NCI-H1436 treated with DMSO at 0.1 percent for 48 hours (cell line): ENCODE data around the gene DYRK1B.
"Not testable (repeated sequence)": the region's sequence is repeated elsewhere in the genome, so short reads cannot be mapped to it uniquely, and the experiment has no call there.

Experiments used
- DNase-seq: peaks from one replicate; lab custom pipeline; 2025; lab: John Stamatoyannopoulos, UW

The DYRK1B gene

DNA sequence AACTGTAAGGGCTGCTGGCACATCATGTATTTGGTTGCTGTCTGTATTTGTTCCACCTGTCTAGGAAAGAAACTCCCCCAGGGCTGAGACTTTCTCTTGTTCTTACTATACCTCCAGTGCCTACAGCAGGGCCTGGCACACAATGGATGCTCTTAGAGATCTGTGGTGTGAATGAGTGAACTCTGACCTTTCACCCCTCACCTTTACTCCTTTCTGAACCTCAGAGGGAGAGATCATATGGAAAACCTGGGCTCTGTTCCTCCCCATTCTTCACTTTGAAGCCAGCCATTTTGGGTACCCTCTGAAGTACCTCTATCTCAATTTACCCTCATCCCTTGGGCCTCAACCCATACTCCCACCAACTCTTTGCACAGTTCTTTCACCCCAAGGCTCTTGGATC lies 3.1 kb downstream of the DYRK1B start:
- DNase-seq = no peak

DNA sequence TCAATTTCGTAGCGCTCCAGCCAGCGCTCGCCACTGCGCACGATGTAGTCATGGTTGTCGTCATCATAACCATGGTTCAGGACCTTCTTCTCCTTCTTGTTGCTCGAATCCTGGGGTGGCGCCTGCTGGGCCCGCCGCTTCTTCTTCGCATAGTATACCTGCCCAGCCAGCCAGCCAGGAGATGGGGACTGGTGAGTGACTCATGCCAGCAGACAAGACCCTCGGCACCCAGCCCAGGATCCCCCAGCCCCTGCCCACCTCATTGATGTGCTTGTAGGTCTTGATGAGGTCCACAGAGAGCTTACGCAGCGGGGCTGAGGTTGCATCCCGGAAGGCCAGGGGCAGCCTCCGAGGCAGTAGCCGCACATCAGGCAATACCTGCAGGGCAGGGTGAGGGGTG lies 3.6 kb downstream of the DYRK1B start:
- DNase-seq = no peak

DNA sequence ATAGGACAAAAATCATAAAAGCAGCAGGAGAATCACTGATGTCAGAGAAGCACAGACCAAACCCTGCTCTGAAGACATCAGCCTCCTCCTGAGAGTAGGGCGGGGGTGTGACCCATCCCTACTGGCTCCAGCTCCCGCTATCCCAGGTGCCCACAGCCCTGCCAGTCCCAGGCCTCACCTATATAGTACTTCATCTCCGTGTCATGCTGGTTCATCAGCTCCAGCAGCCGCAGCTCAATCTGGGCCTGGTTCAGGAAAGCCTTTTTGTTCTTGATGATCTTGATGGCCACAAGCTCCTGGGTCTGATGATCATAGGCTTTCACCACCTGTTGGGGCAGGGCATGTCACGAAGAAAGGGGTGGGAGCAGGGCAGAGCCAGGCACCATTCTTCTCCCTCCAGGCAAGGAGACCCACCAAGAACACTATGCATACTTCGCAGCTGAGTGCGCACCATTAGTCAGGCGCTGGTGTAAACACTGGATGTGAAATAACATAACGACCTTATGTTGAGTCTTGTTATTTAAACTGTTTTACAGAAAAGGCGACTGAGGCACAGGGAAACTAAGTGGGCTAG lies 4.2 kb downstream of the DYRK1B start:
- no peak for DNase-seq

GRCh38 chr19:39828654-39829032 lies 5.3 kb downstream of the DYRK1B start:
- no peak for DNase-seq

DNA sequence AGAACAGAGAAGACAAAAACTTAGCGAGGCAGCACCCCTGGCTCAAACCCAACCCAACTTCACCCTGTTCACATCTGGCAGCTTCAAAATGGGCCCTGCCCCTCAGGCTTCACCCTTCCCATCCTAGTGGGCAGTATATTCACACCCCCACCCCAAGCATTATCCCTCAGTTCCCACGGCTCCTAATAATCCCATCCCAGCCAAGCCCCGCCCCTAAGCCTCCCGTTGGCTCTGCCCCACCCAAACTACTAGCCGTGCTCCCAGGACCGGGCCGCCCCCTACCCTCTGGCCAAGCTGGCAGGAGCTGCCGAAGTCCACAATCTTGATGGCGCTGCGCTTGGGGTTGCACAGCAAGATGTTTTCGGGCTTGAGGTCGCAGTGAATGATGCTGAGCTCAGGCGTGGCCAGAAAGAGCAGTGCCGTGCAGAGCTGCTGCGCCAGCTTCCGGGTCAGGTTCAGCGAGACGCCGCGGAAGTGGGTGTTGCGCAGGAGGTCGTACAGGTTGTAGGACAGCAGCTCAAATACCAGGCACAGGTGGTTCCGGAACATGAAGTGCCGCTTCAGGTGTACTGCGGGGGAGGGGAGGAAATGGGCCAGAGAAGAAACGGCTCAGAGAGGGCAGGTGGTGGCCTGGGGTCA lies 5.8 kb downstream of the DYRK1B start:
- DNase-seq = no peak

DNA sequence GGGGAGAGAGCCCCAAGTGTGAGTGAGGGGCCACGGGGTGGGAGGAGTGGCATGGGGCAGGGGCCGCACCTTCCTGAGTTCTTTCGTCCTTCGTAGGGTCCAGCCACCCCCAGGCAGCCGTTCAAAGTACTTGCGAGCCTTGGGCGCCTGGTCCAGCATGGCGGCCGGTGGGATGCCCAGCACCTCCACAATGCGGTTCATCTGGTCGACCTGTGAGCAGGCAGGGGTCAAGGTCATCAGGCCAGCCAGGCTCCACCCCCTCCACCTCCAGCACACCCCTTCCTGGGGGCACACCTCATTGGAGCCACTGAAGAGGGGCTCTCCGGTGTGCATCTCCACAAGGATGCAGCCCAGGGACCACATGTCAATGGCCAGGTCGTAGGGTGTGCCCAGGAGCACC lies 6.7 kb downstream of the DYRK1B start:
- DNase-seq = no peak

DNA sequence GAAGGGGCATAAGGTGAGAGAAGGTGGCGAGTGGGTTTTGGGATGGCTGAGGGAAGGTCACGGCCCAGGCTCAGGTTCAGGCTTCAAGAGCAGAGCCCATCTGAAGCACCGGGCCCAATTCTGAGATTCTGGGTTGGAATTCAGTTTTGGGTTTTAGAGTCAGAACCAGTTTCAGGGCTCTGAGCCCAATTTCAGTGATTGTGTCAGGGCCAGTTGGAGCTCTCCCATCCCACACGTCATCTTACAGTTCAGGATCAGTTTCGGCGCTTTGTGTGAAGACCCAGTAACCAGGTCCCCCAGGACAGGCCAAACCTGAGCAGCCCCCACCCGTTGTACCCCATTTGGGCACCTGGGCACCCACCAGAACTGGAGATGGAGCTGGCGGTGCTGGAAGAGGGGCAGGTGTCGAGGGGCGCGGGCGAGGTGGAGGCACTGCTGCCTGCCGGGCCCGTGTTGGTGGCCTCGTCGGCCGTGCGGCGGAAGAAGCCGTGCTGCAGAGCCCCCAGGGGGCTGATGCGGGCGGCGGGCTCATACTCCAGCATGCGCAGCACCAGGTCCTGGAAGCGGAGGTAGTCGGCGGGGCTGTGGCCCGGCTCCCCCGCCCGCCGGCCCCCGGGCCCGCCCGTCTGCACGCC lies 7.5 kb downstream of the DYRK1B start:
- no peak for DNase-seq

GRCh38 chr19:39825531-39826076 lies 8.4 kb downstream of the DYRK1B start:
- DNase-seq = no peak

DNA sequence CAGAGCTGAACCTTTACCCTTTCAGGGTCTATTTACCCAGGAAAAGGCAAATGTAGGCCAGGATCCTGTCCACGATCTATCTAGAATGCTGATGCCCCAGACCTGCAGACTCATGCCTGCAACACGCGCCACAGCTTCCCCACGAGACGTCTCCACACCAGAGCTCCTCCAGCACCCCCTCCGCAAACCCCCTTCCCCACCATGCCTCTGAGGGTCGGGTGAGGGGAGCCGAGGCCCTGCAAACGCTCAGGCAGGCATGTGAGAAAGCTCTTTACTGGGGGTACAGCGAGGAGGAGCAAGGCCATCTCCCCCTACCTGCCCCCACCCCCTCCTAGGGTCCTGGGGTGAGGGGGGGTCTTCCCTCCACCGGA lies 8.9 kb downstream of the DYRK1B start:
- DNase-seq = no peak

GRCh38 chr19:39824143-39825092 lies 9.5 kb downstream of the DYRK1B start:
- DNase-seq = peak; percentile 90

DNA sequence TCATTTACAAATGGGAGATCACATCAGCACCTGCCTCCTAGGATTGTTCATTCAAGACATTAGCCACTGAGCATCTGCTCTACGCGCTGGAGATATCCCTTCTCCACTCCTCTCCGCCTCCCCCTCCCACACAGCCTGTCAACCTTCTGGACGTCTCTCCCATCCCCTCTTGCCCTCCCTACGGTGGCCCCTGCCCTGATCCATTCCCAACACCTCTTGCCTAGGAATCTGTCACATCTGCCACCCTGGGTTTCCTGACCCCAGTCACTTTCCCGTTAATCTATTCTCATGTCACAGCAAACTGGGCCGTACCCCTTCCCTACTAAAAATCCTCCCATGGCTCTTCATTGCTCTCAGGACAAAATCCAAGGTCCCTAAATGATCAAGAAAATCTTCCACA lies 10.3 kb downstream of the DYRK1B start:
- DNase-seq = no peak

DNA sequence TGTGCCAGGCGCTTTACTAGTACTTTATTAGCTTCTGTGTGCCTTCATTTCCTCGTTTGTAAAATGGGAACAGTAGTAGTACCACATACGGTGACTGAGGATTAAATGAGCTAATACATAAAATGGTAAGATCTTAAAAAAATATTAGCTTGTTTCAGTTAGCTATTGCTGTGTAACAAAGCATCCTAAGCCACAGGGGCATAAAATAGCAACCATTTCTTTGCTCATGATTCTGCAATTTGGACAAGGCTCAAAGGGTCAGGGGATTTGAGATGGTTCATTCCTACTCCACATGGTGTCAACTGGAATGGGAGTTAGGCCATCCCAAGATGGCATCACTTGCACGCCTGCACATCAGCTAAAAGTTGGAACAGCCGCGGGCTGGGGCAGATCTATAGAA lies 13.3 kb downstream of the DYRK1B start:
- no peak for DNase-seq

DNA sequence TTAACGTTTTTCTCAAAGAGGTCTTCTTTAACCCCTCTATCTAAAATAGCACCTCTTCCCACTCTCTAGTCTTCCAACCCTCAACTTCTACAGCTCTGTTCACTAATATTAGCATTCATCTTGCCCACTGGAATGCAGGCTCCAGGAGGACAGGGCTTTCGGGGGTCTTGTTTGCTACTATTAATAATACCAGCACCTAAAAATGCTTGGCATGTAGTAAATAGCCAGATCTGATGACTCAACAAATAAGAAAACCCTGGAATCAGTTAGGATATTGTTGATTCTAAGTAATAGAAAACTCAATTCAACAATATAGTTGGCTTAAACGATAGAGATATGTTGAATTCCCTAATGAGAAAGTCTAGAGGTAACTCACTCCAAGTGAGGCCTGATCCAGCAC lies 14.2 kb downstream of the DYRK1B start:
- no peak for DNase-seq

- no peak for DNase-seq
Measured at GRCh38 chr19:39818626-39819097, 15.3 kb downstream of the DYRK1B start.

GRCh38 chr19:39817888-39818561 lies 15.9 kb downstream of the DYRK1B start:
- DNase-seq = no peak

- no peak for DNase-seq
Measured at GRCh38 chr19:39816287-39817048, 17.5 kb downstream of the DYRK1B start.

DNA sequence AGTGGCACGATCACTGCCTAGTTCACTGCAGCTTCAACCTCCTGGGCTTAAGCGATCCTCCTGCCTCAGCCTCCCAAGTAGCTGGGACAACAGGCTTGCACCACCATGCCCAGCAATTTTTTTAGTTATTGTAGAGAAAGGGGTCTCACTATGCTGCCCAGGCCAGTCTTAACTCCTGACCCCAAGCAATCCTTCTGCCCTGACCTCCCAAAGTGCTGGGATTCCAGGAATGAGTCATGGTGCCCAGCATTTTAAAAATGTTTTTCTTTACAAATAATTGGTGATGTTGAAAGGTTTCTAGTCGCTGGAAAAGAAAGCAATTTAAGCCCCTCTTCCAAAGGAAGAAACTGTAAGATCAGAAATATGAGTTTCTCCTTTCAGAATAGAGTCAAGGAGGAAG lies 19.4 kb downstream of the DYRK1B start:
- no peak for DNase-seq

GRCh38 chr19:39814111-39814510 lies 19.9 kb downstream of the DYRK1B start:
- not testable (repeated sequence) for DNase-seq

DNA sequence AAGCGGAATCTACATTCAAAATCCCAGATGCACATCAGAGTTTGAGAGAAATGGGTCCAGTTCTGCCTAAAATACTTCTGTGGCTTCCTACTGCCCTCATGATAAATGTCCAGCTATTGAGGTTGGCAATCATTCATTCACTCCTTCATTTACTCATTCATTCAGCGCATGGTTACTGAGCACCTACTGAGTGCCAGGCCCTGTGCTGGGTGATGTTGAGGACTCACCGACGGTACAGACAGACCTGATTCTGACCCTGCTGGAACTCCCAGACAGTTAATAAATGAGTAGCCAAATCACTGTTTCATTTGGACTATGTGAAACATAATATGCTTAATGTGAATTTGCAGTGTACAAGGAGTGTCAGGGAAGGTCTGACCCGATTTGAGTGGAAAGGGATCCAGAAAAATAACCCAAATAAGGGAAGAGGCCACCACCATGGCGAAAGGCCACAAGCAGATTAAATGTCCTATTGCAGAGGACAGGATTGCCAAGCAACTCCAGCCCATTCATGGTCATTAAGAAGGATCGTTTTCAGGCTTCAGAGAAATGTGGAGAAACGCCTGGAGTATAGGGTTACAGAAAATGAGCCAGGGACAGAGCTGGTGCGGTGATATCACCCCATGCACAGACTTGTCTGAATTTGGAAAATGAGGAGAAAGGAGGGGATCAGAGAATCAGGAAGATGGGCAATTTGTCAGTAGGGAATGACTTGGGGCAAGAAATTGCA lies 20.5 kb downstream of the DYRK1B start:
- DNase-seq = no peak

GRCh38 chr19:39811064-39811463 lies 22.9 kb downstream of the DYRK1B start:
- DNase-seq = no peak
